ENCODE measurements around the gene GALNT1.

- TF ChIP-seq KLF1 (tag; IDR thresholded peaks at IDR 0.05) (no peak), HNRNPUL1 (IDR thresholded peaks at IDR 0.05; ENCODE audit: low read length) (no peak), ZNF311 (CRISPR knock-in tag; IDR thresholded peaks at IDR 0.05) (no peak), FOXK2 (conservative IDR thresholded peaks at IDR 0.05 in 1 of 2, IDR thresholded peaks at IDR 0.05 in 1 of 2; ENCODE audit: low read depth in 2 of 2) (no peak), FOXP1 (CRISPR knock-in tag; IDR thresholded peaks at IDR 0.05) (no peak), ZBTB11 (CRISPR knock-in tag; IDR thresholded peaks at IDR 0.05) (no peak), CREB1 (IDR thresholded peaks at IDR 0.05) (no peak), CREB1 (CRISPR knock-in tag; IDR thresholded peaks at IDR 0.05) (no peak), BHLHE40 (IDR thresholded peaks at IDR 0.05; ENCODE audit: low read length) (no peak), ZNF407 (IDR thresholded peaks at IDR 0.05; ENCODE audit: low read depth) (no peak)
- TF ChIP-seq, protein P1, sequence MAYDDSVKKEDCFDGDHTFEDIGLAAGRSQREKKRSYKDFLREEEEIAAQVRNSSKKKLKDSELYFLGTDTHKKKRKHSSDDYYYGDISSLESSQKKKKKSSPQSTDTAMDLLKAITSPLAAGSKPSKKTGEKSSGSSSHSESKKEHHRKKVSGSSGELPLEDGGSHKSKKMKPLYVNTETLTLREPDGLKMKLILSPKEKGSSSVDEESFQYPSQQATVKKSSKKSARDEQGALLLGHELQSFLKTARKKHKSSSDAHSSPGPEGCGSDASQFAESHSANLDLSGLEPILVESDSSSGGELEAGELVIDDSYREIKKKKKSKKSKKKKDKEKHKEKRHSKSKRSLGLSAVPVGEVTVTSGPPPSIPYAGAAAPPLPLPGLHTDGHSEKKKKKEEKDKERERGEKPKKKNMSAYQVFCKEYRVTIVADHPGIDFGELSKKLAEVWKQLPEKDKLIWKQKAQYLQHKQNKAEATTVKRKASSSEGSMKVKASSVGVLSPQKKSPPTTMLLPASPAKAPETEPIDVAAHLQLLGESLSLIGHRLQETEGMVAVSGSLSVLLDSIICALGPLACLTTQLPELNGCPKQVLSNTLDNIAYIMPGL (CRISPR knock-in tag; IDR thresholded peaks at IDR 0.05) = no peak
Observed at GRCh38 chr18:35617865-35618264, 36.3 kb downstream of the GALNT1 start.

All from K562 (cell line).